Stomach (tissue), 9 donors: ENCODE measurements around the gene KIF4A. TPM values are rescaled to one million over a fixed set of nuclear protein-coding genes. Genes with fewer than 3 reads are reported as not detected.
A peak's percentile ranks its signal among the peaks of the same experiment; 100 is the strongest.

Experiments used
- DNase-seq, 2 donors: peaks; one replicate each; pipeline versions ENCODE4 v3.0.0 to v3.0.0-alpha.2; 2013 to 2019
- H3K27ac ChIP-seq, 5 donors: fragments of 200-600 bp in 4 of 5; sonication (generic) in 4 of 5; one replicate each; pipeline ENCODE4 v1.5.1; 2013 to 2019; ENCODE audit warnings: mild to moderate bottlenecking in 1 of 5, moderate library complexity in 1 of 5
- H3K27me3 ChIP-seq, 3 donors: fragments of 200-600 bp; sonication (generic); one replicate each; pipeline ENCODE4 v1.5.1; 2017 to 2019; ENCODE audit warnings: mixed run types in 1 of 3
- H3K36me3 ChIP-seq, 4 donors: fragments of 200-600 bp; sonication (generic); 1 replicate in 3 of 4; 2 replicates in 1 of 4; pipeline ENCODE4 v1.5.1; 2016 to 2019
- H3K4me1 ChIP-seq, 4 donors: fragments of 200-600 bp; sonication (generic); one replicate each; pipeline ENCODE4 v1.5.1; 2016 to 2019
- H3K4me3 ChIP-seq, 4 donors: fragments of 200-600 bp; sonication (generic) in 3 of 4; one replicate each; pipeline ENCODE4 v1.5.1; 2016 to 2019; ENCODE audit warnings: mild to moderate bottlenecking in 1 of 4
- H3K9me3 ChIP-seq, 4 donors: fragments of 200-600 bp; sonication (generic); one replicate each; pipeline ENCODE4 v1.5.1; 2016 to 2019
- EP300 ChIP-seq: sonication (generic); formaldehyde crosslinking; IDR thresholded peaks from one replicate; pipeline ENCODE4 v1.6.1; 2017; ENCODE audit warnings: antibody characterized with exemption
- POLR2A ChIP-seq, 4 donors: fragments of 450-650 bp; IDR thresholded peaks; one replicate each; pipeline ENCODE4 v1.6.1; 2016; ENCODE audit warnings: antibody characterized with exemption in 4 of 4, control low read depth in 2 of 4, mild to moderate bottlenecking in 1 of 4, moderate library complexity in 1 of 4
- POLR2AphosphoS5 ChIP-seq, 3 donors: sonication (generic); formaldehyde crosslinking; IDR thresholded peaks; one replicate each; pipeline ENCODE4 v1.6.1; 2016; ENCODE audit warnings: antibody characterized with exemption in 3 of 3
- WGBS, 5 donors: extraction: QIAGEN DNeasy Blood & Tissue Kit in 3 of 5; methylation state at CpG; one replicate each; pipeline versions ENCODE4 v1.1.5 to v1.1.7; 2013 to 2018; 5-methylcytosine and 5-hydroxymethylcytosine counted together
- intact Hi-C: fragments of 100-400 bp; cut with DNase I; formaldehyde crosslinking; loops from one replicate; pipeline ENCODE4 v1.15.1; 2023; ENCODE audit warnings: low total_unique reads
- polyA plus RNA-seq, 3 donors: library from polyadenylated mRNA; stranded (reverse); fragments of 200-250 nt; gene quantifications; one replicate each; pipeline ENCODE4 v1.2.3, GENCODE V29; 2013
- total RNA-seq, 5 donors: library from RNA; depleted of rRNA; stranded (reverse); fragments of >200 nt; gene quantifications; one replicate each; pipeline versions ENCODE4 v1.1.0 to v1.2.3, GENCODE V29; 2014 to 2016
- TF ChIP-seq, protein P1 (sequence below), 7 experiments: fragments of 450-650 bp in 4 of 7; fragments of 200-600 bp in 3 of 7; sonication (generic) in 3 of 7; IDR thresholded peaks; one replicate each; pipeline ENCODE4 v1.5.1; 2016 to 2019; ENCODE audit warnings: antibody characterized with exemption in 7 of 7, control low read depth in 2 of 7, mild to moderate bottlenecking in 1 of 7
- donor health status: healthy with polysubstance abuse.
- donor health status: Bipolar disorder and iron deficiency.
- donor health status: healthy.

The KIF4A gene
- total and polyA plus RNA-seq, 8 donors: 0.31 to 26.9 (median 2.0) TPM; not detected in 1

DNA sequence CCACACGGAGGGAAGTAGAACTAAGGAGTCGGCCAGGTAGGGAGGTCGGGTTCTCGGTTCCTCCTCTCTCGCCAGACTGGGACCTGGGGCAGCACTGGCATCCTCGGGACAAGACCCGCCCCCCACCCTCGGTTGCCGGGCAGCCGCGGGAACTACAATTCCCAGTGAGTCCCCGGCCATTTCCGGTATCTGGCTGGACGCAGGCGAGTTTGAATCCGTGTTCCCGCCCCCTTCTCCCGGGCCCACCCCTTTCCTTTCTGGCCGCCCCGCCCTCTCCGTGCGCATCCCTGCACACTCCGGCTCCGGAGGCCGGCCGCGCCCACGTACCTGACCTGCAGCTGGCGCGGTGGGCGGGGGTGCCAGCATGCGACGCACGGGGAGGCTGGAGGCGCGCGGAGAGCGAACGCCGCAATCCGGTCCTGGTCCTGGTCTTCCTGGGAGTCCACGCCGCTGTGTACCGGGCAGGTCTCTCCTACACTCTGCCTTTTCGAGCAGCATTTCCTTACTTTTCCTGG, 144.5 kb downstream of the KIF4A start:
- intact Hi-C loops: no loop called here
- peaks cover 0 to 6% (median 0%) of the 10 kb centered on the region in 3 donors for H3K27me3 ChIP-seq
- peak overlapping the region; percentile 73 to 85 (median 77) for H3K27ac ChIP-seq

DNA sequence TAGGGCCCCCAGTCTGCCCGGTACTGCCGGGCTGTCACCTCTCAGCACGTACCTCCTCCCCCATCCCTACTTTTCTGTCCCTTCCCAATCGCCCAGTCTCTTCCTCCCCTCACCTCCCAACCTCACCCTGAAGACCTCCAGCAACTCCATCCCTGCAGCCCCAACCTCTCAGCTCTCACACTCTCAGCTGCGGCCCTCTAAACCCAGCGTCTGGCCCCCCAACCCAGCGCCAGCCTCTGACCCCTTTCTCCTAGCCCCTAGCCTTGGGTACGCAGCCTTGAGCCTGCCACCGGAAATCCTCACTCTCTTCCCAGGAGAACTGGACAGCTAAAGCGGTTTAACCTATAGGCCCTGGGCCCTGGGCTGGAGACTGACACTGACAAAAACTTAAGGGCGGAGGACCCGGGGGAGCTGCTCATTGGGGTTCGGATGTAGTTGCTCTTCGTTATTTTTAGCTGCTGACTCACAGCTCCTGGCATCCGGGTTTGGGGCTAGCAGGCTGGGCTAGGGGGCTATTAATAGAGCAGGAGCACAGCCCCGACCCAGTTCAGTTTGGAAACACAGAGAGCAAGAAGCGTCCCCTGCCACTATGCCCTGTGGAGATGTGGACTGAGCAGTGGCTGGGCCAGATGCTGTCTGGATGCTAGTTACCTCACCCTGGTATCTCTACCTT, 145.1 kb downstream of the KIF4A start:
- peaks cover 0 to 6% (median 0%) of the 10 kb centered on the region in 3 donors for H3K27me3 ChIP-seq
- H3K4me1 ChIP-seq: peaks cover 0 to 9% (median 4%) of the 10 kb centered on the region in 4 donors
- peak overlapping the region; percentile 51 to 63 (median 58) for H3K4me3 ChIP-seq
- no peaks in the 10 kb centered on the region for H3K36me3 ChIP-seq
- DNase-seq: peak; percentile 24 to 39
- H3K9me3 ChIP-seq: no peaks in the 10 kb centered on the region
- TF ChIP-seq EP300 (no peak), POLR2A (IDR thresholded peaks at IDR 0.05) (no peak), POLR2AphosphoS5 (IDR thresholded peaks at IDR 0.05) (no peak)
- TF ChIP-seq, protein P1, sequence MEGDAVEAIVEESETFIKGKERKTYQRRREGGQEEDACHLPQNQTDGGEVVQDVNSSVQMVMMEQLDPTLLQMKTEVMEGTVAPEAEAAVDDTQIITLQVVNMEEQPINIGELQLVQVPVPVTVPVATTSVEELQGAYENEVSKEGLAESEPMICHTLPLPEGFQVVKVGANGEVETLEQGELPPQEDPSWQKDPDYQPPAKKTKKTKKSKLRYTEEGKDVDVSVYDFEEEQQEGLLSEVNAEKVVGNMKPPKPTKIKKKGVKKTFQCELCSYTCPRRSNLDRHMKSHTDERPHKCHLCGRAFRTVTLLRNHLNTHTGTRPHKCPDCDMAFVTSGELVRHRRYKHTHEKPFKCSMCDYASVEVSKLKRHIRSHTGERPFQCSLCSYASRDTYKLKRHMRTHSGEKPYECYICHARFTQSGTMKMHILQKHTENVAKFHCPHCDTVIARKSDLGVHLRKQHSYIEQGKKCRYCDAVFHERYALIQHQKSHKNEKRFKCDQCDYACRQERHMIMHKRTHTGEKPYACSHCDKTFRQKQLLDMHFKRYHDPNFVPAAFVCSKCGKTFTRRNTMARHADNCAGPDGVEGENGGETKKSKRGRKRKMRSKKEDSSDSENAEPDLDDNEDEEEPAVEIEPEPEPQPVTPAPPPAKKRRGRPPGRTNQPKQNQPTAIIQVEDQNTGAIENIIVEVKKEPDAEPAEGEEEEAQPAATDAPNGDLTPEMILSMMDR (IDR thresholded peaks at IDR 0.05): no peak
- WGBS, 5 donors: 19 to 50% (median 39%) methylated on average over 14 to 17 of the region's 17 CpGs
- H3K27ac ChIP-seq: peak overlapping the region in 4 of 5 donors; percentile 26 to 85 (median 80)
- intact Hi-C loops: no loop called here

More for the DNA sequence above, 144.5 kb downstream of the KIF4A start:
- H3K4me1 ChIP-seq: peaks cover 0 to 9% (median 4%) of the 10 kb centered on the region in 4 donors
- WGBS, 5 donors: 0 to 55% (median 10%) methylated on average over 2 to 42 of the region's 45 CpGs
- H3K4me3 ChIP-seq: peak overlapping the region; percentile 51 to 63 (median 58)
- TF ChIP-seq EP300 (no peak), POLR2A (IDR thresholded peaks at IDR 0.05) (no peak), POLR2AphosphoS5 (IDR thresholded peaks at IDR 0.05) (peak in 2 of 3 donors; percentile 28 to 37)
- TF ChIP-seq, protein P1 (IDR thresholded peaks at IDR 0.05): no peak
- no peaks in the 10 kb centered on the region for H3K9me3 ChIP-seq
- H3K36me3 ChIP-seq: no peaks in the 10 kb centered on the region
- peak; percentile 87 to 95 for DNase-seq

DNA sequence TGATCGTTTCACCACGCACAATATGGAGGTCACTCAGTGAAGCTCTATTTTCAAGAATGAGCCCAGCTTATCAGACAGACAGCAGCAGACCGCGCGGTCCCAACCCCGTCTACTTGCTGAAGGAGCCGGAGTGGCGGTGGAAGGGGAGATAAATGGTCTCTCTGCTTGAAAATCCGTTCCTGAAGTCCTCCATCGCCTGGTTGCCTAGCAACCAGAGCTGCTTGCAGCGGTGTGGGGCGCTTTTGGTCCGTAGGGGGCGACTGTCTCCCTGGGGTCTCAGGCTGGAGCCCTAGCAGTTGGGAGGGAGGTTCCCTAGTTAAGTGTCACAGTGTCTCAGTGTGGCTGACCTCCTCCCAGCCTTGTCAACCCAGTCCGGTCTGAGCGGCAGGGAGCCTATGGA, 146.4 kb downstream of the KIF4A start:
- intact Hi-C loops: no loop called here
- H3K9me3 ChIP-seq: no peaks in the 10 kb centered on the region
- H3K4me1 ChIP-seq: peaks cover 0 to 9% (median 4%) of the 10 kb centered on the region in 4 donors
- no peak overlapping the region for H3K4me3 ChIP-seq
- no peaks in the 10 kb centered on the region for H3K36me3 ChIP-seq
- peak in 1 of 2 donors; percentile 48 for DNase-seq
- WGBS, 5 donors: 19 to 33% (median 25%) methylated on average over 14 to 16 of the region's 16 CpGs
- no peak overlapping the region for H3K27ac ChIP-seq
- peaks cover 0 to 15% (median 0%) of the 10 kb centered on the region in 3 donors for H3K27me3 ChIP-seq
- TF ChIP-seq POLR2AphosphoS5 (IDR thresholded peaks at IDR 0.05) (no peak), EP300 (no peak), POLR2A (IDR thresholded peaks at IDR 0.05) (no peak)
- TF ChIP-seq, protein P1 (IDR thresholded peaks at IDR 0.05): no peak

DNA sequence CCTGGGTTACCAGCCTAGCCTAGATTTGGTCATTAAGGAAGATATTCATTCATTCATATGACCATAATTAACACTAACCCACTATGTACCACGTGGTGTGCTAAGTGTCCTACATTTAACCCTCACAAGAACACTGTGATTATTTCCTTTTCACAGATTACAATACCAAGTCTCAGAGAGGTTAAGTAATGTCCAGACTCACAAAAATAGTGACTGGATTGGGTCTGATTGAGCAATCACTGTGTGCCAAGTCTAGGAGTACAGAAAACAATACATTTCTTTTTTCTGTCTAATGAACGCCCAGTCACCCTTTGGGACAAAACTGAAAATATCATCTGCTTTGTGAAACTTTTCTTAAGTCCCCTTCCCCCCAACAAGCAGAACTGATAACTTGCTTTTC, 147.1 kb downstream of the KIF4A start:
- TF ChIP-seq POLR2A (IDR thresholded peaks at IDR 0.05) (no peak), POLR2AphosphoS5 (IDR thresholded peaks at IDR 0.05) (no peak), EP300 (no peak)
- TF ChIP-seq, protein P1 (IDR thresholded peaks at IDR 0.05): no peak
- Histone ChIP-seq H3K27ac (no peak overlapping the region), H3K4me1 (peaks cover 0 to 9% (median 4%) of the 10 kb centered on the region in 4 donors), H3K36me3 (no peaks in the 10 kb centered on the region), H3K27me3 (peaks cover 0 to 17% (median 0%) of the 10 kb centered on the region in 3 donors), H3K4me3 (no peak overlapping the region), H3K9me3 (no peaks in the 10 kb centered on the region)
- intact Hi-C loops: no loop called here
- no peak for DNase-seq
- 14 to 38% (median 31%) methylated on average over 2 of the region's 2 CpGs for WGBS, 5 donors
